Stomach smooth muscle (tissue), 2 donors: ENCODE results near the gene ISCA2.
A peak's percentile ranks its signal among the peaks of the same experiment; 100 is the strongest.

Experiments used
- H3K27ac ChIP-seq: one replicate; pipeline ENCODE4 v1.7.0; 2013; ENCODE audit warnings: mild to moderate bottlenecking, low read length, inconsistent platforms
- H3K27me3 ChIP-seq, 2 donors: one replicate each; pipeline ENCODE4 v1.7.0; 2013; ENCODE audit warnings: low read length in 2 of 2; ENCODE audit not compliant: insufficient read depth in 2 of 2, control insufficient read depth in 1 of 2
- H3K36me3 ChIP-seq, 2 donors: one replicate each; pipeline ENCODE4 v1.7.0; 2013; ENCODE audit warnings: low read length in 2 of 2; ENCODE audit not compliant: control insufficient read depth in 2 of 2, insufficient read depth in 2 of 2
- H3K4me1 ChIP-seq: one replicate; pipeline ENCODE4 v1.7.0; 2013; ENCODE audit warnings: low read length; ENCODE audit not compliant: control insufficient read depth, insufficient read depth
- H3K4me3 ChIP-seq, 2 donors: one replicate each; pipeline ENCODE4 v1.7.0; 2013; ENCODE audit warnings: low read length in 2 of 2
- H3K9ac ChIP-seq, 2 donors: one replicate each; pipeline ENCODE4 v1.7.0; 2013; ENCODE audit warnings: low read length in 2 of 2, mild to moderate bottlenecking in 1 of 2
- H3K9me3 ChIP-seq, 2 donors: one replicate each; pipeline ENCODE4 v1.7.0; 2013; ENCODE audit warnings: low read length in 2 of 2; ENCODE audit not compliant: control insufficient read depth in 2 of 2
- donor health status: healthy.
- donor health status: Pancreatic carcinoma.

The ISCA2 gene

GRCh38 chr14:74508292-74508731, 14.7 kb downstream of the ISCA2 start:
- no peak overlapping the region for H3K27ac ChIP-seq
- no peak overlapping the region for H3K4me3 ChIP-seq
- no peaks in the 10 kb centered on the region for H3K36me3 ChIP-seq
- no peaks in the 10 kb centered on the region for H3K9me3 ChIP-seq
- H3K9ac ChIP-seq, result no peak overlapping the region
- H3K4me1 ChIP-seq, result no peaks in the 10 kb centered on the region
- peaks cover 0 to 5% of the 10 kb centered on the region in 2 donors for H3K27me3 ChIP-seq

- Histone ChIP-seq H3K4me3 (no peak overlapping the region), H3K27me3 (peaks cover 0 to 5% of the 10 kb centered on the region in 2 donors), H3K27ac (no peak overlapping the region), H3K36me3 (no peaks in the 10 kb centered on the region), H3K4me1 (no peaks in the 10 kb centered on the region), H3K9me3 (no peaks in the 10 kb centered on the region), H3K9ac (no peak overlapping the region)
Measured at GRCh38 chr14:74508844-74509428, 15.4 kb downstream of the ISCA2 start.

GRCh38 chr14:74509587-74510222, 16.1 kb downstream of the ISCA2 start:
- Histone ChIP-seq H3K27me3 (peaks cover 0 to 5% of the 10 kb centered on the region in 2 donors), H3K36me3 (no peaks in the 10 kb centered on the region), H3K4me3 (no peak overlapping the region), H3K9me3 (no peaks in the 10 kb centered on the region), H3K9ac (no peak overlapping the region), H3K4me1 (peaks cover 3% of the 10 kb centered on the region), H3K27ac (no peak overlapping the region)

- Histone ChIP-seq H3K27ac (no peak overlapping the region), H3K4me3 (no peak overlapping the region), H3K4me1 (peaks cover 3% of the 10 kb centered on the region), H3K9me3 (no peaks in the 10 kb centered on the region), H3K9ac (no peak overlapping the region), H3K27me3 (peaks cover 0 to 5% of the 10 kb centered on the region in 2 donors), H3K36me3 (no peaks in the 10 kb centered on the region)
Measured at GRCh38 chr14:74510223-74510931, 16.8 kb downstream of the ISCA2 start.

- no peak overlapping the region for H3K4me3 ChIP-seq
- no peaks in the 10 kb centered on the region for H3K36me3 ChIP-seq
- H3K9ac ChIP-seq, result no peak overlapping the region
- peaks cover 3% of the 10 kb centered on the region for H3K4me1 ChIP-seq
- no peak overlapping the region for H3K27ac ChIP-seq
- H3K27me3 ChIP-seq, result peaks cover 0 to 5% of the 10 kb centered on the region in 2 donors
- H3K9me3 ChIP-seq, result no peaks in the 10 kb centered on the region
Measured at GRCh38 chr14:74510959-74511409, 17.4 kb downstream of the ISCA2 start.

GRCh38 chr14:74511966-74512830, 18.6 kb downstream of the ISCA2 start:
- Histone ChIP-seq H3K27ac (no peak overlapping the region), H3K27me3 (peaks cover 0 to 5% of the 10 kb centered on the region in 2 donors), H3K4me1 (peaks cover 3% of the 10 kb centered on the region), H3K9ac (no peak overlapping the region), H3K36me3 (no peaks in the 10 kb centered on the region), H3K4me3 (no peak overlapping the region), H3K9me3 (no peaks in the 10 kb centered on the region)

GRCh38 chr14:74514471-74514941, 20.9 kb downstream of the ISCA2 start:
- Histone ChIP-seq H3K27ac (no peak overlapping the region), H3K27me3 (peaks cover 0 to 5% of the 10 kb centered on the region in 2 donors), H3K4me1 (peaks cover 3% of the 10 kb centered on the region), H3K9me3 (no peaks in the 10 kb centered on the region), H3K4me3 (peak overlapping the region in 1 of 2 donors; percentile 15), H3K36me3 (no peaks in the 10 kb centered on the region), H3K9ac (no peak overlapping the region)

GRCh38 chr14:74515891-74516412, 22.4 kb downstream of the ISCA2 start:
- Histone ChIP-seq H3K4me3 (no peak overlapping the region), H3K27me3 (peaks cover 0 to 5% of the 10 kb centered on the region in 2 donors), H3K9ac (no peak overlapping the region), H3K36me3 (no peaks in the 10 kb centered on the region), H3K27ac (no peak overlapping the region), H3K9me3 (no peaks in the 10 kb centered on the region), H3K4me1 (peaks cover 3% of the 10 kb centered on the region)

- Histone ChIP-seq H3K36me3 (no peaks in the 10 kb centered on the region), H3K9ac (no peak overlapping the region), H3K4me1 (peaks cover 3% of the 10 kb centered on the region), H3K27ac (no peak overlapping the region), H3K27me3 (peaks cover 0 to 2% of the 10 kb centered on the region in 2 donors), H3K9me3 (no peaks in the 10 kb centered on the region), H3K4me3 (no peak overlapping the region)
Measured at GRCh38 chr14:74516451-74517160, 23.0 kb downstream of the ISCA2 start.
